GM12874 (cell line): ENCODE measurements around the gene GFRA4.
A peak's percentile ranks its signal among the peaks of the same experiment; 100 is the strongest.

Source experiments
- CTCF ChIP-seq: IDR thresholded peaks from 2 replicates; pipeline ENCODE4 v1.5.1; 2011; ENCODE audit warnings: low read depth, mild to moderate bottlenecking, control low read depth, low read length, moderate library complexity; ENCODE audit not compliant: insufficient read depth

Gene GFRA4

GRCh38 chr20:3663031-3663701, at the start of gene GFRA4:
TSS of gene GFRA4 (minus strand) at chr20:3663399. CDS start at chr20:3663399, 0 bp downstream.
- TF ChIP-seq CTCF, result no peak

DNA sequence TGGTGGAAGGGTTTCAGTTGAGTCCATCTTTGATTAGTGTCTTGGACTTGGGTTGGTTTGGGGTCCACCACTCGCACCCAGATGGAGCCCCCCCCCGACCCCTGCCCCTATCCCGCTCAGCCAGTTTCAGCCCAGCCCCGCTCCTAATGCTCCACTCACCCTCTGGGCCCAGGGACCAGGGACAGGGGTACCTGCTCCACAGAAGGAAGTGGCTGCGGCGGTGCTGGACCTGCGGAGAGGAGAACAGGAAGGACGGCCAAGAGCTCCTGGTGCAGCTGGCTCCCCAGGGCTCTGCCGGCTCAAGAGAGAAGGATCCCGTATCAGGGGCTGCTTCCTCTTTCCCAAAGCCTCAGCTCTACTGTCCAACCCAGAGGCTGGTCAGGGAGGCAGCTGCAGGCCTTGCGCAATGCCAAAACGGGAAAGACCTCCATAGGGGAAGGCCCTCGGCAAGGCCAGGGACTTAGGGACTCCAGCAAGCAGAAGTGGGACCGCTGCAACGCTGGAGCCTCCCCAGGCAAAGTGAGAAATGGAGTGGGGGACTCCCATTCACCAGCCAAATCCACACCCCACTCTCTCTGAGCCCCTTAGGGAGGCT, 49.2 kb upstream of the GFRA4 start, which contains the start of gene SIGLEC1:
SIGLEC1 (minus strand) TSS at position 322 of the 595 bp plus-strand sequence. CDS start 5,472 bp downstream, outside the sequence.
- no peak for TF ChIP-seq CTCF

DNA sequence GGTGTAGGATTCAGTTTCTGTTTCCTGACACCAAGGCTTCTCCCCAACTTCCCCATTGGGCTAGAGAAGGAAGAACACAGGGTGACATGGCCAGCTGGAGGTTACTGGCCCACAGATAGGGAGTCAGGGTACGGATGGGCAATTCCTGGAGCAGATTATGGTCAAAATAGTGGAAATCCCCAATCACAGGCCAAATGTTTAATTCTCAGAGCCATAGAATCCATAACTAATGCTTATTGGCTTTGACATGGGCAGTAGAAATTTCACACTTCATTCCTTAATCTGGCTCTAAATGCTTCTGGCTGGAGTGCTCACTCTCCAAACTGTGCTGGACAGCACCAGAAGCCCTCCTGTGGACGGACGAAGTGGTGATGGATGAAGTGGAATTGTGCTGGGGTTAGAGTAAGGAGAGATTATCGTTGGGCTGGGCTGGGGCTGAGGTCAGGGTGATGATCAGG, 48.3 kb upstream of the GFRA4 start:
- no peak for TF ChIP-seq CTCF

DNA sequence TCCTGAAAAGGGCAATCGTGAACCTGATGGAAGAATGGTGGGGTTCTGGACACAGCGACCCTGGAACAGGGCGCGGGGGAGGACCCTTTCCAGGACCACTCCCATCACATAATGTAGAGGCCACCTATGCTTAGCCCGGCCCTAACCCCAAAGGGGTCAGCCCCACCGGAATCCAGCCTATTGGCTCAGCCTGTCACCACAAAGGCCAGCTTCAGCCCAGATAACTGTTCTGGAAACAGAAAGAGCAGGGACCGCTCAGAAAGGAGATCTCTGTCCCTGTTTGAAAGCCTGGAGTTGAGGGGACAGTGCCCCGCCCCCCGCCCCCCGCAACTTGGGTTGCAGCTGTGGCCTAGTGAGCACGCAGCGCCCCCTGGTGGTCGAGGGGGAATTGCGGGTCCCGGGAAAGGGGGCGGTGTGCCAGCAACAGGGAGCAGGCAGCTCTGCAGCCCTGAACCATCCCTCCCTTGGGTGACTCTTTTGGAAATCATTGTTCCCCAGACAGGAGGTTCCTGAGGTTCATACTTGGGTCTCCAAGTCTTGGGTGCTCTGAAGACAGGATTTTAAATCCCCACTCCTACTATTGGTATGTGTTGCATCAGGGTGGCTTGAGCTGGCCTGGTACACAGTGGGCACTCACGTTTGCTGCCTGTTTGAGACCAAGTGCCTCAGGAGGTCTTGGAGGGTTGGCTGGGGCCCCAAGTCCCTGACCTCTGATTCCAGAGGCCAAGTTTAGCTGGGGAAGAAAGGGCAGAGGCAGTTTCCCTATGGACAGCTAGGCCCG, 47.7 kb upstream of the GFRA4 start:
- peak; percentile 94 for TF ChIP-seq CTCF

DNA sequence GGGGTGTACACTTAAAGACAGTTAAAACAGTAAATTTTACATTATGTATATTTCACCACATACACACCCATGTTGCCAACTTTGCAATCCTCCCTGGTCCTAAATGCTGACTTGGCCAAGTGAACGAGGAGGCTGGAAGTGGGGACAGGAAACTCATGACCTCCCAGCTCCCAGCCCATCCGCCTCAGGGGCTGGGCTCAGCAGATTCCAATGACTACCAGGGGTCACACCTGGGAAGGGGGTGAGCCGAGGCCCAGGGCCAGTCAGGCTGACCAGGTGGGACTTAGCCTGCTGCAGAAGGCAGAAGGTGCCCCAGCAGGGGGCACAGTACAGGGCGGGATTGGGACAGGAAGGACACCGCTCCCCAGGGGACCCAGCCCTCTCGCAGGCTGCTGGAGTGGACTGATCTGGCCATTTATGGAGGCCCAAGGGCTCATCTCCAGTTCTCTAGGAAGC, 46.8 kb upstream of the GFRA4 start:
- no peak for TF ChIP-seq CTCF

GRCh38 chr20:3707508-3707899, 44.3 kb upstream of the GFRA4 start:
- no peak for TF ChIP-seq CTCF
